Measurements from ENCODE around the gene CLDN6.

Gene CLDN6

GRCh38 chr16:3021449-3022207 lies 3.6 kb upstream of the CLDN6 start:
- peaks cover 6% of the 10 kb centered on the region for H3K4me1 ChIP-seq (ENCODE audit: insufficient read depth, insufficient read length)
- TF ChIP-seq YY1 (IDR thresholded peaks at IDR 0.05; ENCODE audit: insufficient read depth, insufficient read length) (no peak), SUZ12 (IDR thresholded peaks at IDR 0.05; ENCODE audit: extremely low read depth, insufficient read depth, insufficient read length) (no peak), ZNF274 (IDR thresholded peaks at IDR 0.05; ENCODE audit: low read depth, low read length) (no peak)
- H3K4me3 ChIP-seq (ENCODE audit: insufficient read length, low read depth) = peak overlapping the region; percentile 97
- H3K27me3 ChIP-seq (ENCODE audit: insufficient read depth, insufficient read length) = peaks cover 3% of the 10 kb centered on the region
- no peaks in the 10 kb centered on the region for H3K9me3 ChIP-seq (ENCODE audit: insufficient read depth, low read length)
- peak overlapping the region; percentile 100 for H3K9ac ChIP-seq (ENCODE audit: insufficient read length, low read depth)
- H3K36me3 ChIP-seq (ENCODE audit: insufficient read depth, insufficient read length, low read length) = peaks cover 39% of the 10 kb centered on the region
- DNase-seq (ENCODE audit: low read depth, low spot score) = no peak

DNA sequence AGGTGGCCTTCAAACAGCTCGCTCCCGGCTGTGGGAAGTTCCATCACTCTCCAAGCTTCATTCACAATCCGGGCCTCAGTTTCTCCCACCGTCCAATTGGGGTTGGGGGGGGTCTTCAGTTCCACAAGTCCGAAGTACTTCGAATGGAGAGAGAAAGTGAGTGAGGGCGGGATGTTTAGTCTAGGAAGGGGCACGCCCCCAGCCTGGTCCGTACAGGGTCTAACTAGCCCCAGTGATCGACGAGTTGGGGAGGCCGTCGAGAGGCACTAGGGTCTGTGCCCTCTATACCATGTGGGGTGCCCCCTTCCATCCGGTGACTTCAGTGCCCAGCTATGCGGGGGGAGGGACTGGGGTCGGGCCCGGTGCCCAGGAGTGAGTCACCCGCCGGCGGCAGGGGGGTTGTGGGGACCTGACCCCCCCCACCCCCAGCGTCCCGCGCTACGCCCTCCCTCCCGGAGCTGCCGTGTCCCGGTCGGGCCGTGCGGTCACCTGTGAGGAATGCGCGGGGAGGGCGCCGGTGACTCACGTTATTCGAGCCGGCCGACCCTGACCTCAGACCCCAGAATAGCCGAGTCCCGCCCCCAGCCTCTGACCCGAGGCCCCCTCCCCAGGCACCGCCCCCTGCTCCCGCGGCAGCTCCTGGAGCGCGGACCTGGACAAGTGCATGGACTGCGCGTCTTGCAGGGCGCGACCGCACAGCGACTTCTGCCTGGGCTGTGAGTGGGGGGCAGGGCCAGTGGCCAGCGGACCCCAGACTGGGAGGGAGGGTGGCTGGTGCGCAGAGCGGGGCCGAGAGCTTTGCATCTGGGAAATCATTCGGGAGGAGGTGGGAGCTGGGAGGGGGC lies 2.8 kb upstream of the CLDN6 start:
- no peak for TF ChIP-seq SUZ12 (IDR thresholded peaks at IDR 0.05; ENCODE audit: extremely low read depth, insufficient read depth, insufficient read length)
- H3K36me3 ChIP-seq (ENCODE audit: insufficient read depth, insufficient read length, low read length) = peaks cover 36% of the 10 kb centered on the region

DNA sequence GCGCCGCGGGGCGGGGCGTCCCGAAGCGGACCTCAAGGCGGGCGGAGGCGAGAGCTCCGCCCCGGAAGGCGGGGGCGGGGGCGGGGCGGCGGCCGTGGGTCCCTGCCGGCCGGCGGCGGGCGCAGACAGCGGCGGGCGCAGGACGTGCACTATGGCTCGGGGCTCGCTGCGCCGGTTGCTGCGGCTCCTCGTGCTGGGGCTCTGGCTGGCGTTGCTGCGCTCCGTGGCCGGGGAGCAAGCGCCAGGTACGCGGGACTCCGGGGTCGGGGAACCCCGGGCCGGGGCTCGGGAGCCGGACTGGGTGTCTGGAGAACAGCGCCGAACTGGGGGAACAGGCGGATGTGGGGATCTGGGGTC lies 2.2 kb upstream of the CLDN6 start, which contains the start of gene TNFRSF12A:
Gene TNFRSF12A, plus strand, starts transcription at position 122 of the 357 bp plus-strand sequence. Its CDS starts 30 bp downstream, at position 152.
- Histone ChIP-seq H3K4me3 (ENCODE audit: insufficient read length, low read depth) (peak within 1 kb of the TSS; percentile 97), H3K9ac (ENCODE audit: insufficient read length, low read depth) (peak within 1 kb of the TSS; percentile 100), H3K36me3 (ENCODE audit: insufficient read depth, insufficient read length, low read length) (peaks cover 36% of the 10 kb centered on the region), H3K27me3 (ENCODE audit: insufficient read depth, insufficient read length) (no peaks in the 10 kb centered on the region), H3K9me3 (ENCODE audit: insufficient read depth, low read length) (no peaks in the 10 kb centered on the region), H3K4me1 (ENCODE audit: insufficient read depth, insufficient read length) (peaks cover 6% of the 10 kb centered on the region)
- peak; percentile 77 for DNase-seq (ENCODE audit: low read depth, low spot score)
- no peak for TF ChIP-seq ZNF274 (IDR thresholded peaks at IDR 0.05; ENCODE audit: low read depth, low read length)
- no peak for TF ChIP-seq SUZ12 (IDR thresholded peaks at IDR 0.05; ENCODE audit: extremely low read depth, insufficient read depth, insufficient read length)
- no peak for TF ChIP-seq YY1 (IDR thresholded peaks at IDR 0.05; ENCODE audit: insufficient read depth, insufficient read length)

More for the DNA sequence above, 2.8 kb upstream of the CLDN6 start:
- peak overlapping the region; percentile 100 for H3K9ac ChIP-seq (ENCODE audit: insufficient read length, low read depth)
- H3K9me3 ChIP-seq (ENCODE audit: insufficient read depth, low read length) = no peaks in the 10 kb centered on the region
- no peak for DNase-seq (ENCODE audit: low read depth, low spot score)
- H3K4me3 ChIP-seq (ENCODE audit: insufficient read length, low read depth) = peak overlapping the region; percentile 97
- peaks cover 6% of the 10 kb centered on the region for H3K4me1 ChIP-seq (ENCODE audit: insufficient read depth, insufficient read length)
- H3K27me3 ChIP-seq (ENCODE audit: insufficient read depth, insufficient read length) = no peaks in the 10 kb centered on the region

- peak overlapping the region; percentile 97 for H3K4me3 ChIP-seq (ENCODE audit: insufficient read length, low read depth)
- H3K9ac ChIP-seq (ENCODE audit: insufficient read length, low read depth) = peak overlapping the region; percentile 75
- H3K27me3 ChIP-seq (ENCODE audit: insufficient read depth, insufficient read length) = no peaks in the 10 kb centered on the region
- DNase-seq (ENCODE audit: low read depth, low spot score) = no peak
- TF ChIP-seq SUZ12 (IDR thresholded peaks at IDR 0.05; ENCODE audit: extremely low read depth, insufficient read depth, insufficient read length) = no peak
- TF ChIP-seq ZNF274 (IDR thresholded peaks at IDR 0.05; ENCODE audit: low read depth, low read length) = no peak
- no peak for TF ChIP-seq YY1 (IDR thresholded peaks at IDR 0.05; ENCODE audit: insufficient read depth, insufficient read length)
- H3K36me3 ChIP-seq (ENCODE audit: insufficient read depth, insufficient read length, low read length) = peaks cover 39% of the 10 kb centered on the region
- H3K4me1 ChIP-seq (ENCODE audit: insufficient read depth, insufficient read length) = peaks cover 7% of the 10 kb centered on the region
- no peaks in the 10 kb centered on the region for H3K9me3 ChIP-seq (ENCODE audit: insufficient read depth, low read length)
Observed at GRCh38 chr16:3019594-3020246, 1.7 kb upstream of the CLDN6 start.

GRCh38 chr16:3017344-3017743 lies 639 bp downstream of the CLDN6 start:
- TF ChIP-seq YY1 (IDR thresholded peaks at IDR 0.05; ENCODE audit: insufficient read depth, insufficient read length) = no peak
- TF ChIP-seq SUZ12 (IDR thresholded peaks at IDR 0.05; ENCODE audit: extremely low read depth, insufficient read depth, insufficient read length) = no peak
- TF ChIP-seq ZNF274 (IDR thresholded peaks at IDR 0.05; ENCODE audit: low read depth, low read length) = no peak
- peaks cover 11% of the 10 kb centered on the region for H3K27me3 ChIP-seq (ENCODE audit: insufficient read depth, insufficient read length)
- no peak for DNase-seq (ENCODE audit: low read depth, low spot score)
- H3K9ac ChIP-seq (ENCODE audit: insufficient read length, low read depth) = peak overlapping the region; percentile 96
- peaks cover 43% of the 10 kb centered on the region for H3K36me3 ChIP-seq (ENCODE audit: insufficient read depth, insufficient read length, low read length)
- peaks cover 18% of the 10 kb centered on the region for H3K4me1 ChIP-seq (ENCODE audit: insufficient read depth, insufficient read length)
- peak overlapping the region; percentile 95 for H3K4me3 ChIP-seq (ENCODE audit: insufficient read length, low read depth)
- H3K9me3 ChIP-seq (ENCODE audit: insufficient read depth, low read length) = no peaks in the 10 kb centered on the region

GRCh38 chr16:3015865-3016521 lies 2.0 kb downstream of the CLDN6 start:
- TF ChIP-seq YY1 (IDR thresholded peaks at IDR 0.05; ENCODE audit: insufficient read depth, insufficient read length) = no peak
- no peak for TF ChIP-seq ZNF274 (IDR thresholded peaks at IDR 0.05; ENCODE audit: low read depth, low read length)
- no peak for TF ChIP-seq SUZ12 (IDR thresholded peaks at IDR 0.05; ENCODE audit: extremely low read depth, insufficient read depth, insufficient read length)
- no peaks in the 10 kb centered on the region for H3K9me3 ChIP-seq (ENCODE audit: insufficient read depth, low read length)
- H3K9ac ChIP-seq (ENCODE audit: insufficient read length, low read depth) = peak overlapping the region; percentile 1
- H3K4me3 ChIP-seq (ENCODE audit: insufficient read length, low read depth) = no peak overlapping the region
- peaks cover 22% of the 10 kb centered on the region for H3K4me1 ChIP-seq (ENCODE audit: insufficient read depth, insufficient read length)
- DNase-seq (ENCODE audit: low read depth, low spot score) = no peak
- H3K36me3 ChIP-seq (ENCODE audit: insufficient read depth, insufficient read length, low read length) = peaks cover 35% of the 10 kb centered on the region
- H3K27me3 ChIP-seq (ENCODE audit: insufficient read depth, insufficient read length) = peaks cover 20% of the 10 kb centered on the region

Data from NT2/D1 (cell line).